ENCODE data around the gene SSC5D. TPM values are rescaled to one million over a fixed set of nuclear protein-coding genes. Genes with fewer than 3 reads are reported as not detected.

SSC5D gene
- total RNA-seq, 4 donors from 2014 or later = 1.7 to 2.9 (median 2.2) TPM

- peaks cover 0 to 18% of the 10 kb centered on the region in 2 donors for H3K36me3 ChIP-seq
- H3K27me3 ChIP-seq = no peaks in the 10 kb centered on the region
- no peak for TF ChIP-seq CTCF (IDR thresholded peaks at IDR 0.05)
- no peak for TF ChIP-seq POLR2A (IDR thresholded peaks at IDR 0.05)
- WGBS, 2 donors = 94 to 97% methylated on average over 18 to 29 of the region's 83 CpGs
- no peak for DNase-seq
- no peaks in the 10 kb centered on the region for H3K9me3 ChIP-seq
- intact Hi-C loops (cut with DNase I) = no loop called here
- no peak overlapping the region for H3K27ac ChIP-seq
- H3K4me1 ChIP-seq = peaks cover 46 to 65% of the 10 kb centered on the region in 2 donors
- H3K4me3 ChIP-seq (replicated peaks in 1 of 3) = no peak overlapping the region
Measured at GRCh38 chr19:55482156-55482961, 5.9 kb upstream of the SSC5D start.

GRCh38 chr19:55482967-55483705, 5.1 kb upstream of the SSC5D start:
- TF ChIP-seq CTCF (IDR thresholded peaks at IDR 0.05) = no peak
- no peak for TF ChIP-seq POLR2A (IDR thresholded peaks at IDR 0.05)
- Histone ChIP-seq H3K36me3 (peaks cover 0 to 18% of the 10 kb centered on the region in 2 donors), H3K4me1 (peaks cover 48 to 65% of the 10 kb centered on the region in 2 donors), H3K4me3 (replicated peaks in 1 of 3) (no peak overlapping the region), H3K27ac (no peak overlapping the region), H3K27me3 (no peaks in the 10 kb centered on the region), H3K9me3 (no peaks in the 10 kb centered on the region)
- intact Hi-C loops (cut with DNase I) = no loop called here
- 94 to 96% methylated on average over 41 to 44 of the region's 47 CpGs for WGBS, 2 donors
- no peak for DNase-seq

DNA sequence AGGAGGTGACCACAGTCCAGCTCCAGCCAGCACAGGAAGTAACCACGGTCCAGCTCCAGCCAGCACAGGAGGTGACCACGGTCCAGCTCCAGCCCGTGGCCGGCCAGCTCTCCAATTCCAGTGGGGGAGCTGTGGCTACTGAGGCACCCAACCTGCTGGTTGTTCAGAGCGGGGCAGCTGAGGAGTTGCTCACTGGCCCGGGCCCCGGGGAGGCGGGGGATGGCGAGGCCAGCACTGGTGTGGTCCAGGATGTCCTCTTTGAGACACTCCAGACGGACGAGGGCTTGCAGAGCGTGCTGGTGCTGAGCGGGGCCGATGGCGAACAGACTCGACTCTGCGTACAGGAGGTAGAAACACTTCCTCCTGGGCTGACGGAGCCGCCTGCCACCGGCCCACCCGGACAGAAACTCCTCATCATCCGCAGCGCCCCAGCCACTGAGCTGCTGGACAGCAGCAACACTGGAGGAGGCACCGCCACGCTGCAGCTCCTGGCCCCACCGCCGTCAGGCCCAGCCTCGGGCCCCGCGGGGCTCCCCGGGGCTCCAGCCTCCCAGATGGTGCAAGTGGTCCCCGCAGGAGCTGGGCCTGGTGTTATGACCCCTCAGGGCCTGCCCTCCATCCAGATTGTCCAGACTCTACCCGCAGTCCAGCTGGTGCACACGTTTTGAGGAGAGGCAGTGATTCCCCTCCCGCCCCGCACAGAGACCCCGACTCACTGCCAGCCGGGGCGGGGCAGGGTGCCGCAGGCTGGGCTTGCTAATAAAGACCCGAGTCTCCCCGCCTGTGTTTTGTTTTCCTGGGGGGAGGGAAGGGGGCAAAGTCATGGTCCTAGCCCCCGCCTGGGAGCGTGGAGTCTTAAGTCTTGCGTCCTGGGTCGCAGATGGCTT, 4.3 kb upstream of the SSC5D start:
- Histone ChIP-seq H3K4me1 (peaks cover 42 to 56% of the 10 kb centered on the region in 2 donors), H3K4me3 (replicated peaks in 1 of 3) (peak overlapping the region in 1 of 3 donors; percentile 47)

More for the DNA sequence above, 4.3 kb upstream of the SSC5D start:
- intact Hi-C loops (cut with DNase I) = no loop called here
- Histone ChIP-seq H3K27me3 (no peaks in the 10 kb centered on the region), H3K27ac (peak overlapping the region in 1 of 3 donors; percentile 97), H3K36me3 (peaks cover 0 to 18% of the 10 kb centered on the region in 2 donors), H3K9me3 (no peaks in the 10 kb centered on the region)
- no peak for DNase-seq
- WGBS, 2 donors = 72 to 77% methylated on average over 14 to 36 of the region's 46 CpGs
- TF ChIP-seq POLR2A (IDR thresholded peaks at IDR 0.05) = no peak
- no peak for TF ChIP-seq CTCF (IDR thresholded peaks at IDR 0.05)

Data from thyroid gland (tissue), 4 donors.